OCI-LY7 (cell line): ENCODE measurements around the gene ROBO1. TPM values are rescaled to one million over a fixed set of nuclear protein-coding genes. Genes with fewer than 3 reads are reported as not detected.

Experiments used
- BruUV-seq: library from RNA; stranded (reverse); fragments of 400-500 nt; replicated peaks from 2 replicates; lab custom pipeline; 2021; lab: Mats Ljungman, UMichigan
- CTCF ChIA-PET: fragments of 300-600 bp; sonication (Branson Sonifier 250); formaldehyde crosslinking; loops from one replicate; lab custom pipeline; 2022; ENCODE audit warnings: antibody characterized with exemption; ENCODE audit not compliant: unreplicated experiment; lab: Charles Lee
- POLR2A ChIA-PET: fragments of 300-600 bp; sonication (Branson Sonifier 250); formaldehyde crosslinking; loops from one replicate; lab custom pipeline; 2022; ENCODE audit warnings: antibody characterized with exemption; lab: Charles Lee
- DNase-seq: peaks from one replicate; pipeline ENCODE4 v3.0.0-alpha.2; 2015; ENCODE audit warnings: low spot score
- H2AFZ ChIP-seq: fragments of 200-600 bp; sonication (generic), shearing (Covaris generic); 2 replicates; pipeline ENCODE4 v1.6.1; 2014; ENCODE audit warnings: mild to moderate bottlenecking, antibody characterized with exemption, low read length, moderate library complexity
- H3K27ac ChIP-seq: fragments of 200-600 bp; sonication (generic); 2 replicates; pipeline ENCODE4 v1.5.1; 2014; ENCODE audit warnings: mixed run types, low read depth, mild to moderate bottlenecking, moderate library complexity, low read length, inconsistent platforms; ENCODE audit not compliant: poor library complexity, severe bottlenecking
- H3K36me3 ChIP-seq: fragments of 200-600 bp; sonication (generic); 2 replicates; pipeline ENCODE4 v1.6.1; 2014; ENCODE audit warnings: mild to moderate bottlenecking, antibody characterized with exemption, low read length, moderate library complexity, mixed read lengths; ENCODE audit not compliant: insufficient read depth
- H3K4me1 ChIP-seq: fragments of 200-600 bp; sonication (generic); 2 replicates; pipeline ENCODE4 v1.5.1; 2014; ENCODE audit warnings: mild to moderate bottlenecking, low read length; ENCODE audit not compliant: insufficient read depth, poor library complexity, severe bottlenecking
- H3K4me2 ChIP-seq: fragments of 200-600 bp; sonication (generic); 2 replicates; pipeline ENCODE4 v1.6.1; 2014; ENCODE audit warnings: mild to moderate bottlenecking, low read length
- H3K4me3 ChIP-seq: fragments of 200-600 bp; sonication (generic); 2 replicates; pipeline ENCODE4 v1.5.1; 2014; ENCODE audit warnings: mild to moderate bottlenecking, low read depth, low read length; ENCODE audit not compliant: poor library complexity, severe bottlenecking
- H3K79me2 ChIP-seq: fragments of 200-600 bp; sonication (generic); 2 replicates; pipeline ENCODE4 v1.6.1; 2016; ENCODE audit warnings: low read depth, mild to moderate bottlenecking, low read length, moderate library complexity, mixed read lengths; ENCODE audit not compliant: insufficient read depth
- H3K9me2 ChIP-seq: fragments of 200-600 bp; sonication (generic); 2 replicates; pipeline ENCODE4 v1.6.1; 2016; ENCODE audit warnings: mild to moderate bottlenecking, low read length, mixed read lengths; ENCODE audit not compliant: insufficient read depth
- H3K9me3 ChIP-seq: fragments of 200-600 bp; sonication (generic); 2 replicates; pipeline ENCODE4 v1.6.1; 2014; ENCODE audit warnings: mild to moderate bottlenecking, mixed run types, low read length, mixed read lengths
- H4K20me1 ChIP-seq: fragments of 200-600 bp; sonication (generic); 2 replicates; pipeline ENCODE4 v1.6.1; 2014; ENCODE audit warnings: mild to moderate bottlenecking, antibody characterized with exemption, low read length, moderate library complexity, mixed read lengths; ENCODE audit not compliant: insufficient read depth
- EZH2phosphoT487 ChIP-seq: fragments of 200-600 bp; sonication (generic); IDR thresholded peaks from 2 replicates; pipeline ENCODE4 v1.6.1; 2018; ENCODE audit warnings: low read depth, borderline replicate concordance, mild to moderate bottlenecking, mixed run types, antibody characterized with exemption, low read length, moderate library complexity, mixed read lengths
- intact Hi-C: fragments of 100-400 bp; cut with micrococcal nuclease; formaldehyde crosslinking; loops from one replicate; pipeline ENCODE4 v1.10.0; 2022; ENCODE audit not compliant: unreplicated experiment
- total RNA-seq, 2 experiments: library from RNA; depleted of rRNA in 1 of 2; stranded (reverse); fragments of >200 nt in 1 of 2; shearing (Covaris generic) in 1 of 2; gene quantifications; 2 replicates each; pipeline ENCODE4 v1.2.3, GENCODE V29; 2014 to 2022
- TF ChIP-seq, protein P1 (sequence below): fragments of 200-600 bp; sonication (generic); conservative IDR thresholded peaks from 2 replicates; pipeline ENCODE4 v1.5.1; 2014; ENCODE audit warnings: mild to moderate bottlenecking, antibody characterized with exemption, low read length, moderate library complexity, mixed read lengths

ROBO1 gene
- total RNA-seq, 2 experiments from 2014 or later: not detected

GRCh38 chr3:78762121-78762520 is 1005.7 kb downstream of the ROBO1 start:
- no TSS peak for BruUV-seq
- Histone ChIP-seq H3K9me2 (no peaks in the 10 kb centered on the region), H3K27ac (no peak overlapping the region), H3K79me2 (no peaks in the 10 kb centered on the region), H3K4me1 (no peaks in the 10 kb centered on the region), H3K4me3 (no peak overlapping the region), H2AFZ (no peak overlapping the region), H4K20me1 (no peaks in the 10 kb centered on the region), H3K9me3 (no peaks in the 10 kb centered on the region), H3K4me2 (no peak overlapping the region), H3K36me3 (no peaks in the 10 kb centered on the region)
- ChIA-PET CTCF (no interaction called here), POLR2A (no interaction called here)
- TF ChIP-seq EZH2phosphoT487: no peak
- TF ChIP-seq, protein P1, sequence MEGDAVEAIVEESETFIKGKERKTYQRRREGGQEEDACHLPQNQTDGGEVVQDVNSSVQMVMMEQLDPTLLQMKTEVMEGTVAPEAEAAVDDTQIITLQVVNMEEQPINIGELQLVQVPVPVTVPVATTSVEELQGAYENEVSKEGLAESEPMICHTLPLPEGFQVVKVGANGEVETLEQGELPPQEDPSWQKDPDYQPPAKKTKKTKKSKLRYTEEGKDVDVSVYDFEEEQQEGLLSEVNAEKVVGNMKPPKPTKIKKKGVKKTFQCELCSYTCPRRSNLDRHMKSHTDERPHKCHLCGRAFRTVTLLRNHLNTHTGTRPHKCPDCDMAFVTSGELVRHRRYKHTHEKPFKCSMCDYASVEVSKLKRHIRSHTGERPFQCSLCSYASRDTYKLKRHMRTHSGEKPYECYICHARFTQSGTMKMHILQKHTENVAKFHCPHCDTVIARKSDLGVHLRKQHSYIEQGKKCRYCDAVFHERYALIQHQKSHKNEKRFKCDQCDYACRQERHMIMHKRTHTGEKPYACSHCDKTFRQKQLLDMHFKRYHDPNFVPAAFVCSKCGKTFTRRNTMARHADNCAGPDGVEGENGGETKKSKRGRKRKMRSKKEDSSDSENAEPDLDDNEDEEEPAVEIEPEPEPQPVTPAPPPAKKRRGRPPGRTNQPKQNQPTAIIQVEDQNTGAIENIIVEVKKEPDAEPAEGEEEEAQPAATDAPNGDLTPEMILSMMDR: no peak
- intact Hi-C loops: no loop called here
- DNase-seq: no peak

DNA sequence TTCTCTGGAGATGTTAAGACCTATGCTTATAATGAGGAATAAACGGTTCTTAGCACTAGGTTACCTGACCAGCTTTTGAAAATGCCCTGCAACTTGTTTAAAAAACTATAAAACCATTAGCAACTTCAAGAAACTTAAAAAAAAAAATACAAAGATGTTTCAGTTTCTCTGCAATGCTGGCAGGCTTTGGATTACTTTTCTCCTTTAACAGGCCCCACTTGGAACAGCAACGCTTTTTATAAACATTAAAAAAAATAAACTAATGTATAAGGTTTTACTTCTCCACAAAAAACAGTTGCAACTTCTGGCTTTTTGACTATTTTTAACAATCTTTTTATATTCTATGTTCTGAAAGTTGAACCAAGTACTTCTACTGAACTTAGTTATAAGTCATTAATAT is 1006.7 kb downstream of the ROBO1 start:
- Histone ChIP-seq H3K27ac (no peak overlapping the region), H2AFZ (no peak overlapping the region), H3K4me3 (no peak overlapping the region), H4K20me1 (no peaks in the 10 kb centered on the region), H3K4me1 (no peaks in the 10 kb centered on the region), H3K36me3 (no peaks in the 10 kb centered on the region), H3K4me2 (no peak overlapping the region), H3K9me3 (no peaks in the 10 kb centered on the region), H3K79me2 (no peaks in the 10 kb centered on the region), H3K9me2 (no peaks in the 10 kb centered on the region)
- no peak for TF ChIP-seq EZH2phosphoT487
- TF ChIP-seq, protein P1: no peak
- DNase-seq: no peak
- BruUV-seq: no TSS peak
- ChIA-PET CTCF (no interaction called here), POLR2A (no interaction called here)
- intact Hi-C loops: no loop called here

GRCh38 chr3:78757731-78758130 is 1010.1 kb downstream of the ROBO1 start:
- no peaks in the 10 kb centered on the region for H3K4me1 ChIP-seq
- no peak overlapping the region for H3K4me2 ChIP-seq
- TF ChIP-seq, protein P1: no peak
- CTCF ChIA-PET: no interaction called here
- no peak for DNase-seq
- no peaks in the 10 kb centered on the region for H3K9me3 ChIP-seq
- BruUV-seq: no TSS peak
- no peaks in the 10 kb centered on the region for H3K9me2 ChIP-seq
- H2AFZ ChIP-seq: no peak overlapping the region
- no peaks in the 10 kb centered on the region for H3K36me3 ChIP-seq
- H3K79me2 ChIP-seq: no peaks in the 10 kb centered on the region
- no peaks in the 10 kb centered on the region for H4K20me1 ChIP-seq
- H3K4me3 ChIP-seq: no peak overlapping the region
- POLR2A ChIA-PET: interaction anchor here (0.6 kb wide), 1 partner anchor 1451 kb away, joined by 3 read pairs; no protein-coding TSS in a partner anchor
- H3K27ac ChIP-seq: no peak overlapping the region
- intact Hi-C loops: no loop called here
